GM19463 (cell line): ENCODE data around the gene PTMA.
"Not testable (repeated sequence)": the region's sequence is repeated elsewhere in the genome, so short reads cannot be mapped to it uniquely, and the experiment has no call there.

ENCODE experiments used
- ATAC-seq: cut with Tn5 transposase; IDR thresholded peaks from one replicate; pipeline ENCODE4 v1.9.1; 2021; ENCODE audit warnings: mild to moderate bottlenecking, moderate library complexity; ENCODE audit not compliant: unreplicated experiment

PTMA gene

GRCh38 chr2:231749016-231749415, 40.7 kb downstream of the PTMA start:
- ATAC-seq, result not testable (repeated sequence)

- ATAC-seq, result no peak
These were observed 42.9 kb downstream of the PTMA start for GRCh38 chr2:231751042-231751815.

GRCh38 chr2:231752061-231752460, 43.7 kb downstream of the PTMA start:
- ATAC-seq, result no peak

GRCh38 chr2:231761735-231762134, 53.4 kb downstream of the PTMA start:
- no peak for ATAC-seq
